SJSA1 (cell line): ENCODE results near the gene ZNF581. TPM values are rescaled to one million over a fixed set of nuclear protein-coding genes. Genes with fewer than 3 reads are reported as not detected.

Experiments
- DNase-seq, 2 experiments: peaks; one replicate each; pipeline ENCODE4 v3.0.0-alpha.2; 2015 to 2020; ENCODE audit warnings: low spot score in 2 of 2, low read depth in 1 of 2
- H3K27ac ChIP-seq: fragments of 250-450 bp; sonication (Bioruptor Pico); 2 replicates; pipeline ENCODE4 v1.5.1; 2020; ENCODE audit warnings: mild to moderate bottlenecking, moderate library complexity
- H3K27me3 ChIP-seq: fragments of 250-450 bp; sonication (Bioruptor Pico); replicated peaks from 2 replicates; pipeline ENCODE4 v1.5.1; 2020; ENCODE audit warnings: mild to moderate bottlenecking, moderate library complexity
- H3K36me3 ChIP-seq: fragments of 250-450 bp; sonication (Bioruptor Pico); 2 replicates; pipeline ENCODE4 v1.5.1; 2020; ENCODE audit warnings: mild to moderate bottlenecking
- H3K4me1 ChIP-seq: fragments of 250-450 bp; sonication (Bioruptor Pico); replicated peaks from 2 replicates; pipeline ENCODE4 v1.6.1; 2021; ENCODE audit warnings: mild to moderate bottlenecking
- H3K4me3 ChIP-seq: fragments of 250-450 bp; sonication (Bioruptor Pico); 2 replicates; pipeline ENCODE4 v1.5.1; 2020; ENCODE audit warnings: mild to moderate bottlenecking
- H3K9me3 ChIP-seq: fragments of 250-450 bp; sonication (Bioruptor Pico); replicated peaks from 2 replicates; pipeline ENCODE4 v1.5.1; 2020; ENCODE audit warnings: mild to moderate bottlenecking
- total RNA-seq: library from RNA; depleted of rRNA; stranded (reverse); fragments of >200 nt; shearing (Covaris generic); gene quantifications from 2 replicates; pipeline ENCODE4 v1.2.3, GENCODE V29; 2014

Gene ZNF581
- total RNA-seq, 1 experiment from 2014 or later: 5.5 TPM

DNA sequence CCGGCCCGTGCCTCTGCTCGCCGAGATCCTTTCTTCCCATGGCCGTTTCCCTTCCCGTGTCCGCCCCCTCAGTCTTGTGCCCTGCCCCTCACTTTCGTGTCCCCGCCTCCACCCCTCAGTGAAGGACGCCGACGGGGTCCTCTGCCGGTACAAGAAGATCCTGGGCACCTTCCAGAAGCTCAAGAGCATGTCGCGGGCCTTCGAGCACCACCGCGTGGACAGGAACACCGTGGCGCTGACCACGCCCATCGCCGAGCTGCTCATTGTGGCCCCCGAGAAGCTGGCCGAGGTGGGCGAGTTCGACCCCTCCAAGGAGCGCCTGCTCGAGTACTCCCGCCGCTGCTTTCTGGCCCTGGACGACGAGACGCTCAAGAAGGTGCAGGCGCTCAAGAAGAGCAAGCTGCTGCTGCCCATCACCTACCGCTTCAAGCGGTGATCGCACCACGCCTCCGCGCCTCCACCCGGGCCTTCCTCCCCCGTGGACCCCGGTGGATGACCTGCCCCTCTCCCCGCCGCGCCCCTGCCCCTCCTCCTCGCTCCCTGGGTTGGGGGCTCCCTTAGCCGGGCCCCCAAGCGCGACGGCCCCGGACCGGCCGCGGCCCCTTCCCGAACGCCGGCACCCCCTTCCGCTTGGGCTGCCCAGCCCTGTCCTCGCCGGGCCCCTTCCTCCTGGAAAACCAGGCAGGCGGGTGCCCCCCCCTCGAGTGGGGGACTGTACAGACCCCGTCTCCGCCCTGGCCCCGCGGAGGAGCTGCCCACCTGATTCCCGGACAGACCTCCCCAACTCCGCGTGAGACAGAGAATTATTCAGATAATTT lies 9.1 kb downstream of the ZNF581 start:
- DNase-seq: no peak
- Histone ChIP-seq H3K36me3 (peaks cover 21% of the 10 kb centered on the region), H3K4me1 (peaks cover 25% of the 10 kb centered on the region; the same call in 1 of the 2 replicates), H3K27ac (no peak overlapping the region), H3K27me3 (no peaks in the 10 kb centered on the region), H3K4me3 (no peak overlapping the region), H3K9me3 (no peaks in the 10 kb centered on the region)

DNA sequence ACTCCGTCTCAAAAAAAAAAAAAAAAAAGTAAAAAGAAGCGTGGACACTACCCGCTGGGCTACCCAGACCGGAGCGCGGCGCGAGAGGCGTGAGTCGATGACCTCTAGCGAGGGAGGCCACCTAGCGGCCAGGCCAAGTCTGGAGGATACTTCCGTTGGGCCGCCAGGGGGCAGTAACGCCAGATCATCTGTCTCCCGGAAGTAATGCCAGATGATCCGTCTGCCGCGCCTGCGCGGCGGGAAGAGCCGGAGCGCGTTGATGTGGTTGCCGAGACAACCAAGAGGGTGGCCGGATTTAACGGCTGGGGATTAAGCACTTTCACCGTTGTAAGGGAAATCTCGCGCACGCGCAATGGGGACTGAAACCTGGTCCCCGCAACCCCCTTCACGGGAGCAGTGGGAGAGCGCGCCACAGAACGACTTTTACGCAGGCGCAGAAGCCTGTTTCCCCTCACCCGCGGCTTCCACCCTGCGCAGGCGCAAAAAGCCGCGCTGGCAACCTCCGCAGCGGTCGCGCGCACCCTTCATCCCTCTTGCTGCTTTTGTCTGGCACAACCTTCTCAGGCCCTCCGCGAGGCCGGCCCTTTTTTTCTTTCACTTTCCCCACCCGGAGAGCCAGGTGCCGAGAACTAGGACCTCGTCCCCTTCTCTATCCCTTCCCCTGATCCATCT lies 10.3 kb downstream of the ZNF581 start:
- Histone ChIP-seq H3K9me3 (no peaks in the 10 kb centered on the region), H3K4me1 (peaks cover 14% of the 10 kb centered on the region; the same call in 1 of the 2 replicates), H3K27ac (peak overlapping the region; percentile 92), H3K36me3 (peaks cover 23% of the 10 kb centered on the region), H3K4me3 (peak overlapping the region; percentile 89), H3K27me3 (no peaks in the 10 kb centered on the region)
- DNase-seq: peak; percentile 99

DNA sequence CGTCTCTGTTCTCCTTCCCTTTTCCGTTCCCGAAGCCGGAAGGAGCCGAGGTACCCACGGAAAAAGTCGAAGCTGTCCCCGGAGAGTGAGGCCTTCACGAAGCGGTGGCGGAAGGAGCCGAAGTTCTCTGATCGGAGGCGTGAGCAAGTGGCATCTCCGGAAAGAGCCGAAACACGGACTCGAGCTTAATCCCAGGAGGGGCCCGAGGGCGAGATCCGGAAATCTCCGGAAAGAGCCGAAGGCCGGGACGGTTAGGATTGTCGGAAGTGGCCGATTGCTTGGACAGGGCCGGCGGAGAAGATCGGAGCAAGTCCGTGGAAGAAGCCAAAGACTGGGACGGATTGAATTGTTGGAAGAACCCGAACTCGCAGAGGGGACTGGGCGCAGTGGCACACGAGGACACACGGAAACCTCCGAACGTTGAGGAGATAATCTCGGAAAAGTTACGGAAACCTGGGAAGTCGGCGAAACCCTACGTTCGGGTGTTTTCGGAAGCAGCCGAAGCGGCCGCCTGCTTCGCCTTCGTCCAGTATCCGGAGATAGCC lies 10.9 kb downstream of the ZNF581 start:
- Histone ChIP-seq H3K9me3 (no peaks in the 10 kb centered on the region), H3K27me3 (no peaks in the 10 kb centered on the region)
- peak; percentile 99 for DNase-seq

DNA sequence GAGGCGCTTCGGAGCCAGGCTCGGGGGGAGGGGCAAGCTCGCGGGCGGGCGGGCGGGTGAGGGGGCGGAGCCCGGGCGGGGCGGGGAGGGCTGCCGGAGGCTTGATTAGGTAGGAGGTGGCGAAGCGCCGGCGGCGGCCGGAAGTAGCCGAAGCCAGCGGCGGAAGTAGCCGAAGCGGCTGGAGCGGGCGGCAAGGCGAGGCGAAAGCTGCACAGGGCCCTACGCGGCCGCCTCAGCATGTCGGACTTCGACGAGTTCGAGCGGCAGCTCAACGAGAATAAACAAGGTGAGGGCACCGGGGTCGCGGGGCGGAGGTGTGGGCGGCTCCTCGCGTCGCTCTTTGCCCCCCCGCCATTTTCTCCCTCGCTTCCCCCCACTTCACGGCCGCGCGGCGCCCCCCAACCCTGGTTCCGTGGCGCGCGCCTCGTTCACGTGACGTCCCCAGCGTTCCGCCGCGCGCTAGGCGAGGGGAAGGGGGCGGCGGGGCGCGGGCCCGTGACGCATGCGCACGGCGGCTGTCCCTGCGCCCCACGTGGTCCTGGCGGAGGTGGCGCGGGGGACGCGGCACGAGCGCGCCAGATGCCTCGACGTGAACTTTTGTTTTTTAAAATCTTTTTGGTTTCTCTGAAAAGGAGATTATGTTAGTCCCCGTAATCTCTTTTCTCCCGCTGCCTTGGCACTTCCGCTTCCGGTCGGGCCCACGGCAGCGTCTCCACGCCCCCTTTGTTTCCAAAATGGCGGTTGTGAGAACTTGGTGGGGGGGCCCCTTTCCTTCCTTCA lies 11.6 kb downstream of the ZNF581 start, which contains the start of gene U2AF2:
Gene U2AF2 (plus strand): TSS at position 168 of the 780 bp plus-strand sequence. CDS start 70 bp downstream, at position 238.
- peak within 1 kb of the TSS; percentile 89 for H3K4me3 ChIP-seq
- H3K27ac ChIP-seq: peak within 1 kb of the TSS; percentile 92
- no peaks in the 10 kb centered on the region for H3K9me3 ChIP-seq
- H3K4me1 ChIP-seq: peaks cover 14% of the 10 kb centered on the region; the same call in 1 of the 2 replicates
- peaks cover 34% of the 10 kb centered on the region for H3K36me3 ChIP-seq
- DNase-seq: peak; percentile 87 to 97
- no peaks in the 10 kb centered on the region for H3K27me3 ChIP-seq

More for the DNA sequence above, 10.9 kb downstream of the ZNF581 start:
- Histone ChIP-seq H3K4me3 (peak overlapping the region; percentile 89), H3K27ac (peak overlapping the region; percentile 92), H3K36me3 (peaks cover 29% of the 10 kb centered on the region), H3K4me1 (peaks cover 14% of the 10 kb centered on the region; the same call in 1 of the 2 replicates)

DNA sequence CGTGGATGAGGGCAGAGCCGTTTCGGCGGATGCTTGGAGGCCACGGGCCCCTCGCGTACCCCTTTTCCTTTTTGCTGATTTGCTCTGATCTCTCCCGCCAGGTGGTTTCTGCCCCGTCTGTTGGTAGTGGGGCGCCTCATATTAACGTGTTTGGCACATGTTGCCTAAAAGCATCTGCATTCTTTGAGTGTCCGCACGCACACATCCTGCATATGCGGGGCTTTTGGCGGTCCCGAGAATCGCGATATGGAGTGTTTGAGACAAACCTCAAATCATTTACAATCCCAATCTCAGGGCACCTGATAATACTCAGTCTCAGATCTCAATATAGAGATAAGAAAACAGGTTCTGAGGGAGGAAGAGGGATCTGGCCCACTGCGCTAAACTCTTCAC lies 12.2 kb downstream of the ZNF581 start:
- peaks cover 39% of the 10 kb centered on the region for H3K36me3 ChIP-seq
- no peak for DNase-seq
- H3K27me3 ChIP-seq: no peaks in the 10 kb centered on the region
- H3K4me3 ChIP-seq: peak overlapping the region; percentile 89
- peak overlapping the region; percentile 92 for H3K27ac ChIP-seq
- H3K4me1 ChIP-seq: peaks cover 14% of the 10 kb centered on the region; the same call in 1 of the 2 replicates
- H3K9me3 ChIP-seq: no peaks in the 10 kb centered on the region

DNA sequence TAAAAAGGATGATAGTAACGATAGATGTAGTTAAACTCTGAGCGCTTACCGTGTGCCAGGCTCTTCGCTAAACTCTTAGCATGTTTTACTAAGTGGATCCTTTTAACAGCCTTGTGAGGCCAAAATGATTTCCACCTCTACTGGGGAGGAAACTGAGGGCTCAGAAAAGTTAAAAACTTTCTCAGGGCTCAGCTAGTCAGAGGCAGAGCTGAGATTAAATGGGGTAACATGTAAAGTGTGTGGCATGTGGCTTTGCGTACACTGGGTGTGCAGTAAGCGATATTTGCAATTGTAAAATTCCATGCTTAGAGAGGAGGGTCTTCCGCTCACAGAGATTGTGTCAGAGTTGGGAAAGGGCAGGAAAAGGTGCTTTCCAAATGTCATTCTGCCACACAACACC lies 13.1 kb downstream of the ZNF581 start:
- Histone ChIP-seq H3K4me3 (peak overlapping the region; percentile 89; the same call in 1 of the 2 replicates), H3K36me3 (peaks cover 49% of the 10 kb centered on the region), H3K27ac (no peak overlapping the region), H3K27me3 (no peaks in the 10 kb centered on the region), H3K4me1 (peaks cover 14% of the 10 kb centered on the region; the same call in 1 of the 2 replicates), H3K9me3 (no peaks in the 10 kb centered on the region)
- DNase-seq: no peak

DNA sequence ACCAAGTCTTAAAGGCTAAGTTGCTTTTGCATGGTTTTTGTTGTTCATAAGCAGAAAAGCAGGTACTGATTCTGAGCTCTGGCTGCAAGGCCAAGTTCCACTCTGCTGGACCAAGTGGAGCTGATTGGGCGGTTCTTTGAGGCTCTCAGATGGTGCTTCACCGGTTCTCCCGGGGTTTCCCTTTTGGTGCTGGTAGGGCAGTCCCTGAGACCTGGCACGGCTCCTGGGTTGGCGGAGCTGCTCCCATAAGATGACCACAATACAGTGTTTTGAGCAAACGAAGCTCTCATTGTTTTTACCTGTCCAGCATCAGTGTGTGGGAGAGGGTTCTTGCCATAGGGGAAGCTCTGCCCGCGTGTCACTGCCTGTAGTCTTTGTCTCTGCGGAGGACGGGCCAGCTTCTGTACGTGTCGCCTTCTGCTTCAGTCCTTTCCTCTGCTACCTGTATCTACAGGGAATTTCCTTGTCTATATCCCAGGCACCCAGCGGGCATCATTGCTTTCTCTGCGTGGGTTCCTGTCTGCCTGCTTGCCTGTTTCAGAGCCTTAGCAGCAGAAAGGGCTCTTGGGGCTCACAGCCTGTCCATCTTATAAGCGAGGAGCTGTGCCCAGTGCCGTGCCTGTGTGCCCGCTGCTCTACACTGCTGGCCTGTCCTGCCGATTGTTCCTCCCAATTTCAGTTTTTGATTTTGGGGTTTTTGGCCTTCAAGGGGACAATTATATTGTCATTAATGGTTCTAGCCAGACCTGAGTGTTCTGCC lies 13.7 kb downstream of the ZNF581 start:
- Histone ChIP-seq H3K27ac (no peak overlapping the region), H3K9me3 (no peaks in the 10 kb centered on the region), H3K4me1 (peaks cover 14% of the 10 kb centered on the region; the same call in 1 of the 2 replicates), H3K4me3 (no peak overlapping the region), H3K27me3 (no peaks in the 10 kb centered on the region), H3K36me3 (peaks cover 54% of the 10 kb centered on the region)
- no peak for DNase-seq

DNA sequence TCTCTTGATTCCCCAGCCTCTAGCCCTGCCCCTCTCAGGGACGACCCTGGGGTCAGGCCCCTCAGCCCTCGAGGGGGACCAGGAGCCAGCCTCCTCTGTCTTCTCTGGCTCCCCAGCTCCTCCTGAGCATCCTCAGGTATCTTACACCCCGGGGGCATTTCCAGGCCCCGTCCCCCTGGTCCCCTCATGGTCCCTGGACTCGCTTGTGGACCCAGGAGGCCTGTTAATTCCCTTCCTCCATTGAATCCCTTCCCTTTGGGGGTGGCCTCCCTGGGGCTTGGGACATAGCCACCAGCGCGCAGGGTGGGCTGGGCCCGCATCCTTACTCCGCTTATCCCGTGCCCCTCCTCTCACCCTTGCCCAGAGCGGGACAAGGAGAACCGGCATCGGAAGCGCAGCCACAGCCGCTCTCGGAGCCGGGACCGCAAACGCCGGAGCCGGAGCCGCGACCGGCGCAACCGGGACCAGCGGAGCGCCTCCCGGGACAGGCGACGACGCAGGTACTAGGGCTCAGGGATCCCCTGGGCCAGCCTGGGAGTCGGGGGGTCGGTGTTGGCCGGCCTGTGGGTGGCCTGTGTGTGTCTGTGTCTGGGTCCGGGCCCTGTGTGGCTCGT lies 15.5 kb downstream of the ZNF581 start:
- Histone ChIP-seq H3K36me3 (peaks cover 70% of the 10 kb centered on the region), H3K4me1 (peaks cover 10% of the 10 kb centered on the region; the same call in 1 of the 2 replicates), H3K4me3 (no peak overlapping the region), H3K9me3 (no peaks in the 10 kb centered on the region), H3K27me3 (no peaks in the 10 kb centered on the region), H3K27ac (no peak overlapping the region)
- DNase-seq: no peak

DNA sequence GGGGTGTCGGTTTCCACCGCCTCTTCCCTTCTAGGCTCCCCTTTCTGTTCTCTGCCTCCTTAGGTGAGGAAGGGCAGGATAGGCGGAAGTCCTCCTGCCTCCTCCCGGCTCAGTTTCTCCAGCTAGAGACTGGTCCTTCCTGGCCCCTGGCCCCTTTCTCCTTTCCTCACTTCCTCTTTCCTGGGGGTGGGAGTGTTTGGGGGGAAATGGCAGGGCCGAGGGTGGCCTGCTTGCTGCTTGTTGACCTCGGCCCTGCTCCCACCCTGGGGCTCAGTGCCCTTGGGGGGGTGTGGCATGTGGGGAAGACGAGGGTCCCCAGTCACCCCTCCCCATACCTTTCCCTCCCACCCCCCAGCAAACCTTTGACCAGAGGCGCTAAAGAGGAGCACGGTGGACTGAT lies 16.4 kb downstream of the ZNF581 start:
- peaks cover 10% of the 10 kb centered on the region; the same call in 1 of the 2 replicates for H3K4me1 ChIP-seq
- H3K9me3 ChIP-seq: no peaks in the 10 kb centered on the region
- no peak for DNase-seq
- H3K4me3 ChIP-seq: no peak overlapping the region
- no peak overlapping the region for H3K27ac ChIP-seq
- no peaks in the 10 kb centered on the region for H3K27me3 ChIP-seq
- peaks cover 79% of the 10 kb centered on the region for H3K36me3 ChIP-seq

DNA sequence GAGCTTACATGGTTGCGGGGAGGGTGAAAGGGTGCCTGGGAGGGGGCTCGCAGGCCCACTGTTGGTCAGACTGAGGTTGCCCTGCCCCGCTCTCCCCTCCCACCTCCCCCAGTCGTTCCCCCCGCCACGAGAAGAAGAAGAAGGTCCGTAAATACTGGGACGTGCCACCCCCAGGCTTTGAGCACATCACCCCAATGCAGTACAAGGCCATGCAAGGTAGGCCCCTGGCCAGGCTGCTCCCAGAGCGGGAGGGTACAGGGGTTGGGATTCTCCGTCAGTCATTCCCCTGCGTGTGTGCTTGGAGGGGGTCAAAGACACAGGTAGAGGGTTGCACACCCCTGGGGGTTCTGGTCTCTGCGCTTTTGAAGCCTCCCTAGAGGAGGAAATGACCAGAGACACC lies 17.0 kb downstream of the ZNF581 start:
- no peak overlapping the region for H3K27ac ChIP-seq
- no peak overlapping the region for H3K4me3 ChIP-seq
- H3K4me1 ChIP-seq: peaks cover 10% of the 10 kb centered on the region; the same call in 1 of the 2 replicates
- H3K27me3 ChIP-seq: no peaks in the 10 kb centered on the region
- H3K36me3 ChIP-seq: peaks cover 75% of the 10 kb centered on the region
- H3K9me3 ChIP-seq: no peaks in the 10 kb centered on the region
- DNase-seq: no peak

DNA sequence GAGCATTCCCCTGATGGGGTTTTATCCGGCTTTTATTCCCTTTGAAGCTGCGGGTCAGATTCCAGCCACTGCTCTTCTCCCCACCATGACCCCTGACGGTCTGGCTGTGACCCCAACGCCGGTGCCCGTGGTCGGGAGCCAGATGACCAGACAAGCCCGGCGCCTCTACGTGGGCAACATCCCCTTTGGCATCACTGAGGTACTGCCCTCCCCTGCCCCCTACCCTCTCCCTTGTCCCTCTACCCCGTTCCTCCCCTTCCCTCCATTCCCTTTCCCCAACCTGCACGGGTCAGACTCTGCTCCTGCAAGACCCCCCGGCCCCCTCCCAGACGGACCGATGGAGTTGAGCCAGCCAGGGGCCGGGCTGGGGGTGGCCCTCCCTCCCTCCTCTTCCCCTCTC lies 17.5 kb downstream of the ZNF581 start:
- no peak for DNase-seq
- Histone ChIP-seq H3K27me3 (no peaks in the 10 kb centered on the region), H3K27ac (no peak overlapping the region), H3K4me3 (no peak overlapping the region), H3K9me3 (no peaks in the 10 kb centered on the region), H3K36me3 (peaks cover 75% of the 10 kb centered on the region), H3K4me1 (peaks cover 10% of the 10 kb centered on the region; the same call in 1 of the 2 replicates)

DNA sequence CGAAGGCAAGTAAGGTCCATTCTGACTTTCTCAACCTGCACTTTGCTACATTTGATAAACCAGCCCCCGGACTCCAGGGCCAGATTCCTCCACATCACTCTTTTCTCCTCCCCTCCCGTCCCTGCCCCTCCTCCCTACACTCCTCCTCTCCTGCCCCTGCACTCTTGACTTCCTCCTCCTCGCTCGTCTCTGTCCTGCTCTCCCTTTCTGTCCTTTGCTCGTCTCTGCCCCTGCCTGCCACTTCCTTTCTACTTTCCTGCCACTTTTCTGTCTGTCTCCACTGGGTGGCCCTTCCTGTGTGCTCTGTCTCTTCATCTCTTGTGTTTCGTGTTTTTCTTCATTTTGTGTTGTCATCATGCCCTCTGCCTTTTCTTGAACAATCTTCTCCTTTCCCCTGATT lies 18.4 kb downstream of the ZNF581 start:
- H3K9me3 ChIP-seq: no peaks in the 10 kb centered on the region
- no peak overlapping the region for H3K4me3 ChIP-seq
- no peak overlapping the region for H3K27ac ChIP-seq
- no peaks in the 10 kb centered on the region for H3K27me3 ChIP-seq
- H3K36me3 ChIP-seq: peaks cover 75% of the 10 kb centered on the region
- H3K4me1 ChIP-seq: peaks cover 2% of the 10 kb centered on the region; the same call in 1 of the 2 replicates
- DNase-seq: no peak
